ENCODE results near the gene ESCO1. TPM values are rescaled to one million over a fixed set of nuclear protein-coding genes. Genes with fewer than 3 reads are reported as not detected.

The ESCO1 gene
- total RNA-seq, 3 donors from 2014 or later (not counting 1 experiment from before 2014, with no cell fraction given) = 40.5 to 43.4 (median 42.8) TPM

GRCh38 chr18:21513292-21513691 is 87.2 kb downstream of the ESCO1 start:
- no peak overlapping the region for H3K27ac Mint-ChIP-seq
- H3K9me3 ChIP-seq (ENCODE audit: control insufficient read depth, insufficient read depth, low read length) = no peaks in the 10 kb centered on the region
- DNase-seq (no peak), ATAC-seq (no peak)
- H3K27me3 Mint-ChIP-seq (ENCODE audit: low read depth in 2 of 2) = no peaks in the 10 kb centered on the region
- H3K4me3 Mint-ChIP-seq = no peak overlapping the region
- H3K4me3 ChIP-seq (ENCODE audit: low read length) = no peak overlapping the region
- intact Hi-C loops (cut with micrococcal nuclease) = no loop called here
- 100% methylated on average over 2 of the region's 2 CpGs for WGBS (ENCODE audit: insufficient coverage)
- H3K9me3 Mint-ChIP-seq = no peaks in the 10 kb centered on the region
- no peaks in the 10 kb centered on the region for H3K4me1 ChIP-seq (ENCODE audit: control insufficient read depth, insufficient read depth, low read length)
- no peak overlapping the region for H3K27ac ChIP-seq (ENCODE audit: low read length)
- H3K4me1 Mint-ChIP-seq = no peaks in the 10 kb centered on the region
- no peaks in the 10 kb centered on the region for H3K27me3 ChIP-seq (ENCODE audit: control insufficient read depth, insufficient read depth, low read length)
- no peaks in the 10 kb centered on the region for H3K36me3 ChIP-seq (ENCODE audit: control insufficient read depth, insufficient read depth, low read length)
- H3K36me3 Mint-ChIP-seq = peaks cover 7% of the 10 kb centered on the region
- TF ChIP-seq CTCF (IDR thresholded peaks at IDR 0.05) = no peak

GRCh38 chr18:21509062-21509461 is 91.4 kb downstream of the ESCO1 start:
- H3K27me3 Mint-ChIP-seq (ENCODE audit: low read depth in 2 of 2) = no peaks in the 10 kb centered on the region
- H3K9me3 Mint-ChIP-seq = no peaks in the 10 kb centered on the region
- no peaks in the 10 kb centered on the region for H3K27me3 ChIP-seq (ENCODE audit: control insufficient read depth, insufficient read depth, low read length)
- no peak overlapping the region for H3K4me3 Mint-ChIP-seq
- H3K4me3 ChIP-seq (ENCODE audit: low read length) = no peak overlapping the region
- no peaks in the 10 kb centered on the region for H3K9me3 ChIP-seq (ENCODE audit: control insufficient read depth, insufficient read depth, low read length)
- ATAC-seq = no peak
- no peak overlapping the region for H3K27ac ChIP-seq (ENCODE audit: low read length)
- H3K4me1 Mint-ChIP-seq = no peaks in the 10 kb centered on the region
- H3K36me3 ChIP-seq (ENCODE audit: control insufficient read depth, insufficient read depth, low read length) = no peaks in the 10 kb centered on the region
- DNase-seq = no peak
- 88% methylated on average over 5 of the region's 5 CpGs for WGBS (ENCODE audit: insufficient coverage)
- no peak overlapping the region for H3K27ac Mint-ChIP-seq
- no peak for TF ChIP-seq CTCF (IDR thresholded peaks at IDR 0.05)
- no peaks in the 10 kb centered on the region for H3K4me1 ChIP-seq (ENCODE audit: control insufficient read depth, insufficient read depth, low read length)
- peaks cover 7% of the 10 kb centered on the region for H3K36me3 Mint-ChIP-seq
- intact Hi-C loops (cut with micrococcal nuclease) = no loop called here

- no peaks in the 10 kb centered on the region for H3K9me3 Mint-ChIP-seq
- 94% methylated on average over 13 of the region's 13 CpGs for WGBS (ENCODE audit: insufficient coverage)
- no peaks in the 10 kb centered on the region for H3K27me3 Mint-ChIP-seq (ENCODE audit: low read depth in 2 of 2)
- Histone ChIP-seq H3K9me3 (ENCODE audit: control insufficient read depth, insufficient read depth, low read length) (no peaks in the 10 kb centered on the region), H3K27me3 (ENCODE audit: control insufficient read depth, insufficient read depth, low read length) (no peaks in the 10 kb centered on the region), H3K36me3 (ENCODE audit: control insufficient read depth, insufficient read depth, low read length) (no peaks in the 10 kb centered on the region), H3K27ac (ENCODE audit: low read length) (no peak overlapping the region), H3K4me3 (ENCODE audit: low read length) (no peak overlapping the region), H3K4me1 (ENCODE audit: control insufficient read depth, insufficient read depth, low read length) (no peaks in the 10 kb centered on the region)
- ATAC-seq = no peak
- intact Hi-C loops (cut with micrococcal nuclease) = no loop called here
- H3K4me3 Mint-ChIP-seq = no peak overlapping the region
- no peaks in the 10 kb centered on the region for H3K4me1 Mint-ChIP-seq
- no peak for TF ChIP-seq CTCF (IDR thresholded peaks at IDR 0.05)
- no peak for DNase-seq
- H3K27ac Mint-ChIP-seq = no peak overlapping the region
- H3K36me3 Mint-ChIP-seq = no peaks in the 10 kb centered on the region
These were observed 92.4 kb downstream of the ESCO1 start for GRCh38 chr18:21507913-21508701.

GRCh38 chr18:21502661-21503060 is 97.8 kb downstream of the ESCO1 start:
- Histone ChIP-seq H3K4me1 (ENCODE audit: control insufficient read depth, insufficient read depth, low read length) (no peaks in the 10 kb centered on the region), H3K4me3 (ENCODE audit: low read length) (no peak overlapping the region), H3K36me3 (ENCODE audit: control insufficient read depth, insufficient read depth, low read length) (no peaks in the 10 kb centered on the region), H3K27ac (ENCODE audit: low read length) (no peak overlapping the region), H3K9me3 (ENCODE audit: control insufficient read depth, insufficient read depth, low read length) (no peaks in the 10 kb centered on the region), H3K27me3 (ENCODE audit: control insufficient read depth, insufficient read depth, low read length) (no peaks in the 10 kb centered on the region)
- H3K36me3 Mint-ChIP-seq = no peaks in the 10 kb centered on the region
- no peak overlapping the region for H3K4me3 Mint-ChIP-seq
- DNase-seq (no peak), ATAC-seq (no peak)
- no peak overlapping the region for H3K27ac Mint-ChIP-seq
- H3K27me3 Mint-ChIP-seq (ENCODE audit: low read depth in 2 of 2) = no peaks in the 10 kb centered on the region
- no peaks in the 10 kb centered on the region for H3K9me3 Mint-ChIP-seq
- H3K4me1 Mint-ChIP-seq = no peaks in the 10 kb centered on the region
- no peak for TF ChIP-seq CTCF (IDR thresholded peaks at IDR 0.05)
- WGBS (ENCODE audit: insufficient coverage) = 95% methylated on average over 7 of the region's 7 CpGs
- intact Hi-C loops (cut with micrococcal nuclease) = no loop called here
